Activated CD4-positive, CD25-positive, alpha-beta regulatory T cell treated with anti-CD3 and anti-CD28 coated beads, Interleukin-2, amount 50 U/mL, for 24 hours (primary cell): ENCODE data around the gene PRKCE.

Source experiments
- ATAC-seq, 2 donors: fragments of 150-1000 bp; cut with Tn5 transposase; one replicate each; pipeline ENCODE4 v1.10.0; 2021; ENCODE audit warnings: mild to moderate bottlenecking in 1 of 2, moderate library complexity in 1 of 2

The PRKCE gene

GRCh38 chr2:45975752-45976517 is 324.5 kb downstream of the PRKCE start:
- no peak for ATAC-seq

GRCh38 chr2:45978302-45978859 is 326.9 kb downstream of the PRKCE start:
- ATAC-seq: no peak

- no peak for ATAC-seq
Observed at GRCh38 chr2:45979065-45979464, 327.6 kb downstream of the PRKCE start.

- no peak for ATAC-seq
Observed at GRCh38 chr2:45980161-45980865, 328.8 kb downstream of the PRKCE start.

GRCh38 chr2:45981384-45981930 is 330.0 kb downstream of the PRKCE start:
- no peak for ATAC-seq

GRCh38 chr2:45982096-45982495 is 330.6 kb downstream of the PRKCE start:
- no peak for ATAC-seq

GRCh38 chr2:45983213-45983612 is 331.7 kb downstream of the PRKCE start:
- ATAC-seq: no peak

GRCh38 chr2:45984366-45984765 is 332.9 kb downstream of the PRKCE start:
- no peak for ATAC-seq

GRCh38 chr2:45984896-45985473 is 333.5 kb downstream of the PRKCE start:
- ATAC-seq: no peak

- no peak for ATAC-seq
Observed at GRCh38 chr2:45986509-45986908, 335.0 kb downstream of the PRKCE start.

- ATAC-seq: no peak
Observed at GRCh38 chr2:45987856-45988255, 336.4 kb downstream of the PRKCE start.

GRCh38 chr2:45988879-45989278 is 337.4 kb downstream of the PRKCE start:
- no peak for ATAC-seq

- no peak for ATAC-seq
Observed at GRCh38 chr2:45990131-45990530, 338.7 kb downstream of the PRKCE start.

GRCh38 chr2:45992021-45992740 is 340.7 kb downstream of the PRKCE start:
- ATAC-seq: no peak

- no peak for ATAC-seq
Observed at GRCh38 chr2:45992741-45993475, 341.4 kb downstream of the PRKCE start.

GRCh38 chr2:45993476-45993991 is 342.1 kb downstream of the PRKCE start:
- ATAC-seq: peak in 1 of 2 donors; percentile 51

GRCh38 chr2:45994060-45994459 is 342.6 kb downstream of the PRKCE start:
- ATAC-seq: no peak

GRCh38 chr2:46000660-46001059 is 349.2 kb downstream of the PRKCE start:
- no peak for ATAC-seq

GRCh38 chr2:46001290-46001689 is 349.8 kb downstream of the PRKCE start:
- no peak for ATAC-seq

- no peak for ATAC-seq
Observed at GRCh38 chr2:46001741-46002506, 350.4 kb downstream of the PRKCE start.

- no peak for ATAC-seq
Observed at GRCh38 chr2:46002507-46002883, 351.0 kb downstream of the PRKCE start.
